ENCODE measurements around the gene MLPH.

The MLPH gene

DNA sequence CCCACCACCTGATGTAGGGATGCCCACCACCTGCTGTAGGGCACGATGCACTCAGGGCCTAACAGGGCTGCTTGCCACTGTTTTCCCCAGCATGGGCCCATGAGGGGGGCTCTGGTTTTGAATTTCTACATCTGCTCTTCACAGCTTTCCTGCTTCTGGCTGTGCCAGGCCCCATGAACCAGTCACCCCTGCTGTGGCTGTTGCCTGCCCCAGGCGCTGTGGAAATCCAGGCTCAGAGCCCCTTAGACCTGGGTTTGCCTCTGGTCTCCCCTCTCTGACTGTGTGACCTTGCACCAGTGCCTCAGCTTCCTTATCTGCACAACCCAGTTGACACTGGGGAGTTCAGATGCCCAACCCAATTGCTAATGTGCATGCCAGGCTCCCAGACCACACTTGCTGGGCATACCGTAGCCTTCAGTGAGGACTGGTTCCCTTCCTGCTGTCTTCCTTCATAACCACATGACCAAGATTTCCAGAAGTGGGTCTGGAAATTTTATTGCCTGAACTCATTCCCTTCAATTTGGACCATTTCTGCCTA is 6.0 kb upstream of the MLPH start:
- peak; percentile 23 for DNase-seq

GRCh38 chr2:237482485-237482884 is 4.6 kb upstream of the MLPH start:
- DNase-seq, result peak; percentile 73

GRCh38 chr2:237483018-237483731 is 3.9 kb upstream of the MLPH start:
- peak; percentile 11 for DNase-seq

- DNase-seq, result no peak
Measured at GRCh38 chr2:237485304-237485703, 1.7 kb upstream of the MLPH start.

DNA sequence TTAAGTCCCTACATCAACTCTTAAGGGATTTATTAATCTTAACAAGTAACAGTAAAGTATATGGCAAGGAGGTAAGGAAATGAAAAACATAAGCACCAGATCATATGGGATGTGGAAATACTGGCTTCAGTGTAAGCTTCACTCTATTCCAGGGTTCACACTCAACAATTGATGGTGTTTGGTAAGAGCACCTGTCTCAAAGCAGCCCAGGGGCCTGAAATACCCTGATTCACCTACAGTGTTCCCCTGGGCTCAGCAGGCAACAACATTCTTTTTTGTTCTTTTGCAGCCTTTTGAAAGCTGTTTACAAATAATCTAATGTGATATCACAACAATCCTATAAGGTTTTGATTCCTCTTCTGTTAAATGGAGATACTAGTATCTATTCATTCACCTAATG is 1.2 kb upstream of the MLPH start:
- no peak for DNase-seq

- no peak for DNase-seq
Measured at GRCh38 chr2:237486334-237486818, 675 bp upstream of the MLPH start.

- no peak for DNase-seq
Measured at GRCh38 chr2:237487496-237487895, 445 bp downstream of the MLPH start.

GRCh38 chr2:237488295-237488694 is 1.2 kb downstream of the MLPH start:
- DNase-seq, result no peak

GRCh38 chr2:237488901-237489860 is 2.1 kb downstream of the MLPH start:
- DNase-seq, result no peak

DNA sequence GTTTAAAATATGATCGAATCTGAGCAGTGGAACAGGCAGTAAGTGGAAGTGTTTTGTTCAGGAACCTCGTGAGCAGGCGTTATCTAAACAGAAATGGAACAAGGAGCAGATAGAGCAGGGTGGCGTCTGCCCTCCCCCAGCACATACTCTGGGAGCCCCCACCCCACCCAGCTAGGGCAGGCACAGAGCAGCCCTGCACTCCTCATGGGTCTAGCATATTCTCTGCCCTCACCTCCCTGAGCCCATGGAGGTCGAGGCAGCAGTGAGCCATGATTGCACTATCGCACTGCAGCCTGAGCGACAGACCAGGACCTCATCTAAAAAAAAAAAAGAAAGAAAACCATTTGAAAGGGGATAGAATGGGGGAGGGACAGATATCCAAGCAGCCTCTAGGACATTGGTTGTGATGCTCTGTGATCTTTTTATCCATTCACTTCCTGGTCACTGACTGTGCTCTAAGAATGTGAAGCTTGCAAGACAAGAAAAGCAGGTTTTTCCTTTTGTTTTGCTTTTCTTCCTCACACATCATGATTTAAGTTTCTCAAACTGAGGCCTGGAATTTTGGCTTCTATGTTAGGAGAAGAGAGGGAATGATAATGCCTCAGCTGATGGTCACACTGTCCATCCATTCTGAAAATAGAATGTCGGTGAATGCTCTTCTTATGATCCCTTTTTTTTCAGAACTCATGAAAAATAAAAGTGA is 3.1 kb downstream of the MLPH start:
- DNase-seq, result no peak

- no peak for DNase-seq
Measured at GRCh38 chr2:237490795-237491194, 3.7 kb downstream of the MLPH start.

GRCh38 chr2:237491515-237492118 is 4.6 kb downstream of the MLPH start:
- DNase-seq, result no peak

GRCh38 chr2:237492137-237492890 is 5.3 kb downstream of the MLPH start:
- no peak for DNase-seq

GRCh38 chr2:237494066-237494465 is 7.0 kb downstream of the MLPH start:
- no peak for DNase-seq

DNA sequence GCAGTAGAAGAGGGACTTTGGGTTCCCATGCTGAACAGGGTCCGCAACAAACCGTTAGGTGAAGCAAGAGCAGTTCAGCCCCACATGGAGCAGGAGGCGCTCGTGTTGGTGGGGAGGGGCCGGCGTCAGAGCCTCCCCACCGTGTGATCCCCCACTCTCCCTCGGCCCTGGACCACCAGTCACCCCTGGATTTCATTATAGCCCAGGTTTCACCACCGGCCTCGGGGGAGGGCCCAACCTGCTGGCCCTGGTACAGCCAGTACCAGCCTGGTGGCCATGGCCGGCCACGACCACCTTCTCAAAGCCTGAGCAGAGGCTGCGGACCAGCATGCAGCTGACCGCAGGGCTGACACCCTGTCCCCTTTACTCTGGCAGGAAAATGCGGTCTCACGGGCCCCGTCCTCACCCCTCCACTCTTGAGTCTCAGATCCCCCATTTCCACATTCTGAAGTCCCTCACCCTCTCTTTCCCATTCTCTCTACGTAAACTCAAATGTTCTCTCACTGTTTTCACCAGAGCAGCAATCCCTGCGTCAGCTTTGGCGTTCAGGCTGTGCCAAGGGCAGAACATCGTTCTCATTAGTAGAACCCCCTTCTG is 8.6 kb downstream of the MLPH start:
- DNase-seq, result no peak

DNA sequence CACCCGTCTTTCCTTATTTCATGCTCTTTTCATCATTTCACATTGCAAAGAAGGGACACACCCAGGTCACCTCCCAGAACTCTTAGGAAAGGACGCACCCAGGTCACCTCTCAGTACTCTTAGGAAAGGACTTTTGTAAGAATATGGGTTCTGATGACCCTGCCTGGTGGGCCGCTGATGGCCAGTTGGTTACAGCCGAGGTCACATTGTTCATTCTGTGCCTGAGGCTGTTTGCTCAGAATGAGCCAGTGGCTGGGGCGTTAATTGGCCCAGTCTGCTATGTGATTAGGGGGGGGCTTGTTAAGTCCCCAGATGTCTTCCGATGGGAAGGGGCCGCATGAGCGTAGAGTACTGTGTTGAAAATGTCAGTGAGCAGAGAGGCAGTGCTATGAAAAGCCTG is 9.4 kb downstream of the MLPH start:
- no peak for DNase-seq

DNA sequence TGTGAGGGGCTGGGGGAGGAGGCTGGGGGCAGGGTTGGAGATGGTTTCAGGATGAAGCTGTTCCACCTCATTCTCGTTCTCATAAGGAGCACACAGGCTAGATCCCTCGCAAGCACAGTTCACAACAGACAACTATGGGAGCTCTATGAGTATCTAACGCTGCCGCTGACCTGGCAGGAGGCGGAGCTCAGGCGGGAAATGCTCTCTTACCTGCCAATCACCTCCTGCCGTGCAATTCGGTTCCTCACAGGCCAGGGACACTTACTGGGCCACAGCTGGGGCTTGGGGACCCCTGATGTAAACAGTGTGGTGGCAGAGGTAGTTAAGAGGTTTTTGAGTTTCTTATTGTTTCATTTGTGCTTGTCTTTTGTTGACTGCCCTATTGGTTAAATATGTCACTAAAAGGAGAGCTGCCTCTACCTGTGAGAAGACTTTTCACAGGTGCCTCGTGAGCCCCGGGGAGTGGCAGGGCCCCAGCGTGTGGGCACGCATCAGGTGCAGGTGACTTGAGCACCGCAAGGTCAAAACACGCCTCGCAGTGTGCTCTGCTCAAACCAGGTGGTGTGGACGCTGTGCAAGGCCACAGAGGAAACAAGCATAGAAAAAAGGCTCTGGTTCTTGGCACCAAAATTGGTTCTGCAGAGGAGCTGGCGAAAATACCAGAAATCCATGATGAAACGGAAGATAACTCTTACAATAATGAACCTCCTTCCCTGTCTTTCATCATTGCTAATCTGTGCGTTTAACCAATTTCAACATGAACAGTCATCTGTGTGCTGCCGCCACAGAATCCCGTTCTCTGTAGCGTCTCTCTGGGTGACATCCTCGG is 10.2 kb downstream of the MLPH start:
- no peak for DNase-seq

DNA sequence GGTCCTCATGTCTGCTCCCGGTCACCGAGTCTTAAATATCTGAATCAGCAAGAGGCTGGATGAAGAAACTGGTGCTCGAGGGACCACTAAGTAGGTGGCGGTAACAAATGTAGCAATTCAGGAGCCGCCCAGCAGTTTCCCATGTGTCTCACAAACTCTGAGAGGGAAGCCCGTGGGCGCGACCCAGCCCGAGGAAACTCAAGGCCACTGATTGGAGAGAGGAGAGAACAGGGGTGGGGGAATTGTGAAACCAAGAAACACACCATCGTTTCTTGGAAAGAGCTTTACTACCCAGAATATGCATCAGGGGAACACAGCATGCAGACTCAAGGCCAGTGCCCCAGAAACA is 10.8 kb downstream of the MLPH start:
- DNase-seq, result peak; percentile 30

DNA sequence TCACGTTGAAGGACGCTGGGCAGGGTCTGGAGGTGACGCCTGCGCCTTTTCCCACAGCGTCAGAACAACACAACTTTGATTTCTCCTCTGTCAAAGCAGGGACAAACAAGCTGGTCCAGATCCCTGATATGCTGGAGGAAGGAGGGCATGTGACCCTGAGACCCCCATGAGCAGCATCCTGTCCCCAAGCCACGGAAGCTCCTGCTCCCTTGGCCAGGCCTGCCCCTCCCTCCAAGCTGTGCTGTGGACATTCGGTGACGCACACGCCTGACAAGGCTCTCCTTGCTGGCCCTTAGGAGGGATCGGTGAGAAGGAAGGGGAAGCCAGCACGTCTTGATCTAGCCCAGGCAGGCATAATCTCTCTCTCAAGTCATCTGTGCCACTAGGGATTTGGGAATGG is 11.3 kb downstream of the MLPH start:
- no peak for DNase-seq

GRCh38 chr2:237500681-237501424 is 13.8 kb downstream of the MLPH start:
- DNase-seq, result peak; percentile 71
